Right renal cortex interstitium (tissue), 3 donors: ENCODE measurements around the gene TJP2. TPM values are rescaled to one million over a fixed set of nuclear protein-coding genes. Genes with fewer than 3 reads are reported as not detected.

Source experiments
- DNase-seq, 3 donors: peaks; one replicate each; pipeline ENCODE4 v3.0.0-alpha.2; 2013; ENCODE audit warnings: low read depth in 3 of 3, low spot score in 2 of 3
- polyA plus RNA-seq, 3 donors: library from polyadenylated mRNA; unstranded; fragments of 120-200 nt; gene quantifications; one replicate each; pipeline ENCODE4 v1.2.1, GENCODE V29; 2013; ENCODE audit not compliant: insufficient read length in 3 of 3

TJP2 gene
- 100 to 1,000 TPM in 1 of 3 donors, 10 to 100 TPM in 2; 86.2 to 107 (median 97.9) TPM for polyA plus RNA-seq

GRCh38 chr9:69173891-69174615 lies at the start of gene TJP2:
Gene TJP2 (plus strand): TSS chr9:69174277. CDS start chr9:69174373, 96 bp downstream.
- no peak for DNase-seq

- DNase-seq: no peak
These were observed 43.3 kb upstream of the TJP2 start for GRCh38 chr9:69130456-69131441.

- DNase-seq: no peak
These were observed 42.4 kb upstream of the TJP2 start for GRCh38 chr9:69131682-69132081.

- no peak for DNase-seq
These were observed 41.7 kb upstream of the TJP2 start for GRCh38 chr9:69132361-69132760.

- no peak for DNase-seq
These were observed 39.7 kb upstream of the TJP2 start for GRCh38 chr9:69134412-69134811.

- DNase-seq: no peak
These were observed 37.9 kb upstream of the TJP2 start for GRCh38 chr9:69136185-69136584.

GRCh38 chr9:69136779-69137178 lies 37.3 kb upstream of the TJP2 start:
- DNase-seq: no peak

- no peak for DNase-seq
These were observed 36.8 kb upstream of the TJP2 start for GRCh38 chr9:69137311-69137710.

- DNase-seq: no peak
These were observed 34.5 kb upstream of the TJP2 start for GRCh38 chr9:69139596-69139995.

- DNase-seq: no peak
These were observed 33.8 kb upstream of the TJP2 start for GRCh38 chr9:69140123-69140735.

- no peak for DNase-seq
These were observed 32.2 kb upstream of the TJP2 start for GRCh38 chr9:69141851-69142250.

GRCh38 chr9:69143291-69143690 lies 30.8 kb upstream of the TJP2 start:
- no peak for DNase-seq

GRCh38 chr9:69145144-69145715 lies 28.8 kb upstream of the TJP2 start:
- no peak for DNase-seq

GRCh38 chr9:69147041-69147834 lies 26.8 kb upstream of the TJP2 start:
- DNase-seq: no peak

GRCh38 chr9:69149321-69149807 lies 24.7 kb upstream of the TJP2 start:
- DNase-seq: no peak

GRCh38 chr9:69151506-69151905 lies 22.6 kb upstream of the TJP2 start:
- no peak for DNase-seq

GRCh38 chr9:69153707-69154521 lies 20.2 kb upstream of the TJP2 start:
- no peak for DNase-seq

- DNase-seq: no peak
These were observed 18.6 kb upstream of the TJP2 start for GRCh38 chr9:69155341-69156030.
